ENCODE results near the gene ZNF627. TPM values are rescaled to one million over a fixed set of nuclear protein-coding genes. Genes with fewer than 3 reads are reported as not detected.
A peak's percentile ranks its signal among the peaks of the same experiment; 100 is the strongest.
"Not testable (repeated sequence)": the region's sequence is repeated elsewhere in the genome, so short reads cannot be mapped to it uniquely, and the experiment has no call there.

Gene ZNF627
- total RNA-seq, 2 donors from 2014 or later, result 7.6 to 10.3 TPM

- TF ChIP-seq, protein P1, sequence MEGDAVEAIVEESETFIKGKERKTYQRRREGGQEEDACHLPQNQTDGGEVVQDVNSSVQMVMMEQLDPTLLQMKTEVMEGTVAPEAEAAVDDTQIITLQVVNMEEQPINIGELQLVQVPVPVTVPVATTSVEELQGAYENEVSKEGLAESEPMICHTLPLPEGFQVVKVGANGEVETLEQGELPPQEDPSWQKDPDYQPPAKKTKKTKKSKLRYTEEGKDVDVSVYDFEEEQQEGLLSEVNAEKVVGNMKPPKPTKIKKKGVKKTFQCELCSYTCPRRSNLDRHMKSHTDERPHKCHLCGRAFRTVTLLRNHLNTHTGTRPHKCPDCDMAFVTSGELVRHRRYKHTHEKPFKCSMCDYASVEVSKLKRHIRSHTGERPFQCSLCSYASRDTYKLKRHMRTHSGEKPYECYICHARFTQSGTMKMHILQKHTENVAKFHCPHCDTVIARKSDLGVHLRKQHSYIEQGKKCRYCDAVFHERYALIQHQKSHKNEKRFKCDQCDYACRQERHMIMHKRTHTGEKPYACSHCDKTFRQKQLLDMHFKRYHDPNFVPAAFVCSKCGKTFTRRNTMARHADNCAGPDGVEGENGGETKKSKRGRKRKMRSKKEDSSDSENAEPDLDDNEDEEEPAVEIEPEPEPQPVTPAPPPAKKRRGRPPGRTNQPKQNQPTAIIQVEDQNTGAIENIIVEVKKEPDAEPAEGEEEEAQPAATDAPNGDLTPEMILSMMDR (IDR thresholded peaks at IDR 0.05), result no peak
- no peaks in the 10 kb centered on the region for H3K4me1 ChIP-seq
- no peak for DNase-seq
- H3K4me3 ChIP-seq, result no peak overlapping the region
- intact Hi-C loops (cut with DNase I), result no loop called here
- no peaks in the 10 kb centered on the region for H3K9me3 ChIP-seq
- H3K9ac ChIP-seq (ENCODE audit: low read depth in 2 of 2, low read length in 2 of 2), result no peak overlapping the region
- no peaks in the 10 kb centered on the region for H3K27me3 ChIP-seq
- H3K27ac ChIP-seq, result no peak overlapping the region
- no peaks in the 10 kb centered on the region for H3K36me3 ChIP-seq
Measured at GRCh38 chr19:11633223-11633622, 35.9 kb downstream of the ZNF627 start.

- intact Hi-C loops (cut with DNase I); H3K4me3 ChIP-seq; H3K9ac ChIP-seq (ENCODE audit: low read depth in 2 of 2, low read length in 2 of 2); DNase-seq; H3K36me3 ChIP-seq; H3K27ac ChIP-seq; H3K9me3 ChIP-seq; H3K27me3 ChIP-seq; H3K4me1 ChIP-seq: not testable (repeated sequence)
Measured at GRCh38 chr19:11634018-11634662, 36.9 kb downstream of the ZNF627 start.

GRCh38 chr19:11639245-11639601 lies 41.9 kb downstream of the ZNF627 start:
- H3K27ac ChIP-seq, result no peak overlapping the region
- no peaks in the 10 kb centered on the region for H3K36me3 ChIP-seq
- no peaks in the 10 kb centered on the region for H3K4me1 ChIP-seq
- no peaks in the 10 kb centered on the region for H3K27me3 ChIP-seq
- DNase-seq, result no peak
- no peak overlapping the region for H3K9ac ChIP-seq (ENCODE audit: low read depth in 2 of 2, low read length in 2 of 2)
- intact Hi-C loops (cut with DNase I), result no loop called here
- no peaks in the 10 kb centered on the region for H3K9me3 ChIP-seq
- TF ChIP-seq, protein P1 (IDR thresholded peaks at IDR 0.05), result no peak
- peak overlapping the region; percentile 81 for H3K4me3 ChIP-seq

- Histone ChIP-seq H3K4me1 (no peaks in the 10 kb centered on the region), H3K27me3 (no peaks in the 10 kb centered on the region), H3K9me3 (no peaks in the 10 kb centered on the region), H3K9ac (ENCODE audit: low read depth in 2 of 2, low read length in 2 of 2) (peak overlapping the region; percentile 54 to 73), H3K27ac (peak overlapping the region; percentile 73), H3K4me3 (peak overlapping the region; percentile 81), H3K36me3 (no peaks in the 10 kb centered on the region)
- peak; percentile 99 for DNase-seq
- intact Hi-C loops (cut with DNase I), result no loop called here
- TF ChIP-seq, protein P1 (IDR thresholded peaks at IDR 0.05), result no peak
Measured at GRCh38 chr19:11639602-11640471, 42.6 kb downstream of the ZNF627 start.

DNA sequence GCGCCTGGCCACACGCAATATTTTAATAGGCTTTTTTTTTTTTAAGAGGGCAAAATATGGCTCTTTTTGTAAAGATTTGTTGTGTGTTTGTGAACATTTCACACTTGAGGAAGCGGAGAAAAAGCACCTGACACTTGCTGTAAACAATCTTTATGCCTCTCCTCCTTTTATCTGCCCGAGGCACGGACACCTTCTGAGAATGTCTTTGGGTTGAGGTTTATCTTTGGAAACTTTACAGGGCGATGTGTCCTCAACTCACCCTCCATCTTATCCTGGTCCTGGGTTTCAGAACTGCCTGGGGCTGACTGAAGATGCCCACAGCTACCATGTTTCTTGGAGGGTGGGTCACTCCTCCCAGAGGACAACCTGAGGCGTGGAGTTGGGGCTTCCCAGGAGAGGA lies 44.0 kb downstream of the ZNF627 start:
- Histone ChIP-seq H3K9ac (ENCODE audit: low read depth in 2 of 2, low read length in 2 of 2) (no peak overlapping the region), H3K4me1 (no peaks in the 10 kb centered on the region), H3K9me3 (no peaks in the 10 kb centered on the region), H3K27me3 (no peaks in the 10 kb centered on the region), H3K4me3 (no peak overlapping the region), H3K27ac (no peak overlapping the region), H3K36me3 (no peaks in the 10 kb centered on the region)
- no peak for DNase-seq
- TF ChIP-seq, protein P1 (IDR thresholded peaks at IDR 0.05), result no peak
- intact Hi-C loops (cut with DNase I), result no loop called here

DNA sequence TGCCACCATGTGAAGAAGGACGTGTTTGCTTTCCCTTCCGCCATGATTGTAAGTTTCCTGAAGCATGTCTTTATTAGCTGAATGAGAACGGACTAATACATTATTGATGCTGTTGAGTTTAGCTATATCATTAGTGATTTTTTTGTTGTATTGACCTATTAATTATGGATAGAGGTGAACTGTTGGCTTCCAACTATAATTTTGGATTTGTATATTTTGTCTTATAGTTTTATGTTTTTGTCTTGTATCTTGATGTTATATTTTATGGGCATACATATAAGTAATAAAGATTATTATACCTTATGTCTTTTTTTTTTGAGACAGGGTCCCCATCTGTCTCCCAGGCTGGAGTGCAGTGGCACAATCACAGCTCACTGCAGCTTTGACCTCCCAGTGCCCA lies 45.6 kb downstream of the ZNF627 start:
- TF ChIP-seq, protein P1 (IDR thresholded peaks at IDR 0.05), result no peak
- H3K9me3 ChIP-seq, result no peaks in the 10 kb centered on the region
- H3K27ac ChIP-seq, result no peak overlapping the region
- intact Hi-C loops (cut with DNase I), result no loop called here
- no peaks in the 10 kb centered on the region for H3K36me3 ChIP-seq
- no peak for DNase-seq
- H3K9ac ChIP-seq (ENCODE audit: low read depth in 2 of 2, low read length in 2 of 2), result no peak overlapping the region
- no peaks in the 10 kb centered on the region for H3K4me1 ChIP-seq
- no peaks in the 10 kb centered on the region for H3K27me3 ChIP-seq
- no peak overlapping the region for H3K4me3 ChIP-seq
